ENCODE results near the gene LRRN4CL.

LRRN4CL gene

DNA sequence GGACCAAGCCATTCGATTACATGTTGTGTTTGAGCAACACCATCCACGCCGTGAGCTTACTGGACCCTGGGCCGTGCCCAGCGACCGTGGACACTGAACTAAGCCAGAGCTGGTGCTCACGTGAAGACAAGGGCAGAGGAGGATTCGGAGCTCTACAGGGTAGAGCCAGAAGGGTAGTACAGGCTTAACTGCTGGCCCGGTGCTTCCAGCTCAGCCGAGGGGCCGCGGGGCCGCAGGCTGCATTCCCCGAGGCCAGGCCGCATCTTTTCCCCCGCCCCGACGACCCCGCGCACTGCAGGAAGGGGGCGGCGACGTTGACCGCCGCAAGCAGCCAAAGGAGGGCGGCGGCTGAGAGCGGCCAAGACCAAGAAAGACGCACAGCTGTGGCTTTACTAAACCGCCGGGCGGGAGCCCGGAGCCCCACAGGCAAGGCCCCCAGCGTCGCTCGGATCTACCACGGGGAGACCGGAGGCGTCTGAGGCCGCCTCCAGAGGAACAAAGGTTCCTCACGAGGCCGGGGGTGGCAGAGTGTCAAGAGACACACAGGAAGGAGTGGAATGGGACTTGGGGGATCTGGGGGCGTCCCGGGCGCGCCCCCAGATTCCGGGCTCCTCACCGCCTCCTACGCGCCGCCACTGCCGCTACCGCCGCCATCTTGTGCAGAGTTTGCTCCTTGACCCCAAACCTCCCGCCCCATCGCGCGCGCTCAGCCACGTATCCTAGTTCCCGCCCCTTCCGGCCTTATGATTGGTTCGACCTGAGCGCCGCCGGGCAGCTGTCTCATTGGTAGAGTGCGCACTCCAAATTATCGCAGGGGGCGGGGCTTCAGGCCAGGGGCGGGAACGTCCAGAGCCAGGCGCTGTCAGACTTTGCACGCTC, 43.1 kb downstream of the LRRN4CL start, which contains the start of gene GANAB:
Gene GANAB (minus strand): TSS at position 668 of the 879 bp plus-strand sequence. CDS start 14 bp downstream, at position 654.
- DNase-seq = peak; percentile 93

DNA sequence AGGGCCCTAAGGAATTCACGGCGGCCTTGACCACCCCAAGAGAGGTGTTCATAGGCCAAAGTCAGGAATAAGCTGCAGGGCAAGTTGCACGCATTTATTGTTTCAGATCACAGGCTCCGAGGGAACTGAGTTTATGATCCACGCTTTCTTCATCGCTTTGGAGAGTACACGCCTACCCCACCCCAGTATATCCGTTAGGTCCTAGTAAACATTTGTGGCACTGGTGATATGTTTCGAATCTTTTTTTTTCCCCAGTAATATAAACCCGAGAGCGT, 43.7 kb downstream of the LRRN4CL start:
- no peak for DNase-seq

DNA sequence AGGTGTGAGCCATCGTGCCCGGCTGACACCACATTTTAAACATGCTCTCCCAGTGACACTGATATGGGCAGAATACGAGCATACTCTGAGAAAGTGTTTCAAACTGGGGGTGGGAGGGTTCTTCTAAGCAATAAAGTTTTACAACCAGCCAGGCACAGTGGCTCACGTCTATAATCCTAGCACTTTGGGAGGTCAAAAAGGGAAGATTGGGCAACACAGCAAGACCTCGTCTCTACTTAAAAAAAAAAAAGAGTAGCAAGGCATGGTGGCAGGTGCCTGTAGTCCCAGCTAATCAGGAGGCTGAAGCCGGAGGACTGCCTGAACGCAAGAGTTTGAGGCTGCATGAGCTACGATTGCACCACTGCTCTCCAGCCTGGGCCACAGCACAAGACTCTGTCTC, 45.1 kb downstream of the LRRN4CL start:
- no peak for DNase-seq

All from T1000 (cell line).